ENCODE results near the gene ZFYVE28.

DNA sequence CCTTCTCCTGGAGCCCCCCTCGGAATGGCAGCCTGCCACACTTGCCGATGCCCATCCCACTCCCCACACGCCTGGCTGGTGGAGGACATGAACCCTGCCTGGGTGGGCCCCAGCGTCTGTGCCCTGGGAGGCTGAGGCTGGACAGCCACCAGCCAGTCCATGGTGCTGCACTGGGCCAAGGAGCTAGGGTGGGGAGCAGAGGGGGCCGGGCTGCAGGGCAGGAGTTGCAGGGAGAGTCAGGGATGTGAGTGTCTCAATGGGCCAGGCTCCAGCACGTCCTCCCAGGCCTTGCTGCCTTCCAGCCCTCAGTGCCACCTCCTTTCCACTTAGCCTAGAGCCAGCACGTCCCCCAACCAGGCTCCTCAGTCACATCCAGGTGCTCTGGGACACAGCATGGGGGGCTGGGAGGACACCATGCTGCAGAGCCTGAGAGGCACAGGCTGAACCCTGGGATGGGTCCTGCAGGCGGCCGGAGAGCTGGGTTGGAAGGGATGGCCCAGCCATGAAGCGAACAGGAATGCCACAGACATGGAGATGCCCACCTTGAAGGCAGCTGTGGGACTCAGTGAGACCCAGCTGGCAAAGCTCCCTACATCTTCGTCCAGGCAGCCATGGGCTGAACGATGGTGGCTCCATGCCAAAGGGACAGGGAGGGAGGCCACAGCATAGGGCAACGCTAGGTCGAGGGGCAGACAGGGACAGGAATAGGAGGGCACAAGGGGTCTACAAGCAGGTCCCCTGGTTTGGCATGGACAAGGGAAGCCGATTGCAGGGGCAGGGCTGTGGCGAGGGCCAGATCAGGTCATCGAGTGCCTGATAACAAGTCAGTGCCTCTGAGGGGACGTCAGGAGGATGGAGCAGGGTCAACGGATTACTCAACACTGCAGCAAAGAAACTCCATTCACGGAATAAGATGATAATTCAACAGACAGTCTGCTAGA is 126.5 kb downstream of the ZFYVE28 start:
- TF ChIP-seq, protein P1, sequence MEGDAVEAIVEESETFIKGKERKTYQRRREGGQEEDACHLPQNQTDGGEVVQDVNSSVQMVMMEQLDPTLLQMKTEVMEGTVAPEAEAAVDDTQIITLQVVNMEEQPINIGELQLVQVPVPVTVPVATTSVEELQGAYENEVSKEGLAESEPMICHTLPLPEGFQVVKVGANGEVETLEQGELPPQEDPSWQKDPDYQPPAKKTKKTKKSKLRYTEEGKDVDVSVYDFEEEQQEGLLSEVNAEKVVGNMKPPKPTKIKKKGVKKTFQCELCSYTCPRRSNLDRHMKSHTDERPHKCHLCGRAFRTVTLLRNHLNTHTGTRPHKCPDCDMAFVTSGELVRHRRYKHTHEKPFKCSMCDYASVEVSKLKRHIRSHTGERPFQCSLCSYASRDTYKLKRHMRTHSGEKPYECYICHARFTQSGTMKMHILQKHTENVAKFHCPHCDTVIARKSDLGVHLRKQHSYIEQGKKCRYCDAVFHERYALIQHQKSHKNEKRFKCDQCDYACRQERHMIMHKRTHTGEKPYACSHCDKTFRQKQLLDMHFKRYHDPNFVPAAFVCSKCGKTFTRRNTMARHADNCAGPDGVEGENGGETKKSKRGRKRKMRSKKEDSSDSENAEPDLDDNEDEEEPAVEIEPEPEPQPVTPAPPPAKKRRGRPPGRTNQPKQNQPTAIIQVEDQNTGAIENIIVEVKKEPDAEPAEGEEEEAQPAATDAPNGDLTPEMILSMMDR (IDR thresholded peaks at IDR 0.05): no peak
- TF ChIP-seq POLR2A (IDR thresholded peaks at IDR 0.05): no peak

Data from adrenal gland (tissue), 5 donors.